Measurements from ENCODE around the gene USP2.

DNA sequence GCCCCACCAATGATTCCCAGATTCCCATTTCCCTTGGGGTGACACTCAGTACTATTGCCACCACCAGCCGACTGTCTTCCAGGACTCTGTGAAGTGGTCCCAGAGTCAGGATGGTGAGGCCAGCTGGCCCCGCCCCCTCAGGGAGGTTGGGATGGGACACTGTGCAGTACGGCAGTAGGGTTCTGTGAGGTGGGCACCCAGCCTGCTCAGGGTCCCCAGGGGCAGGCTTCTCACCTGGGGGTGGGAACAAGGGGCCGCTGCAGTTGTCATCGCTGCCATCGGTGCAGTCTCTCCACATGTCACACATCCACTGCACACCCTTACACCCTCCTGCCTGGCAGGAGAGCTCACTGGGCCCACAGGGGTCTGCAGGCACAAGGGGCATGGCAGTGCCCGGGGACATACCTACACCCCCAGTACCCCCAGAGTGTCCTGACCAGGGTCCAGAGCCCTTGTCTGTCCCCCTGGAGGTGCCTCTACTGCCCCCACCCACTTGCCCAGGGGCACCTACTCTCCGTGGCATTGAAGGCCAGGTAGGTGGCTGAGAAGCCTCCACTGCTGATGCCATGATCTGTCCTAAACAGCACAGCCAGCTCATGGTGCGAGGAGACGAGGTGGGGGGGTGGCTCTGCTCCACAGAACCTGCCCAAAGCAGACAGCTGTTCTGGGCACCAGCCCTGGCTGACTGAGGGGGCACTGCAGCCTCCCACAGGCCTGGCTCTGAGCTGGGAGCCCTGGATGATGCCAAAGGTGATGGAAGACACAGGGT is 38.9 kb downstream of the USP2 start:
- TF ChIP-seq, protein P1, sequence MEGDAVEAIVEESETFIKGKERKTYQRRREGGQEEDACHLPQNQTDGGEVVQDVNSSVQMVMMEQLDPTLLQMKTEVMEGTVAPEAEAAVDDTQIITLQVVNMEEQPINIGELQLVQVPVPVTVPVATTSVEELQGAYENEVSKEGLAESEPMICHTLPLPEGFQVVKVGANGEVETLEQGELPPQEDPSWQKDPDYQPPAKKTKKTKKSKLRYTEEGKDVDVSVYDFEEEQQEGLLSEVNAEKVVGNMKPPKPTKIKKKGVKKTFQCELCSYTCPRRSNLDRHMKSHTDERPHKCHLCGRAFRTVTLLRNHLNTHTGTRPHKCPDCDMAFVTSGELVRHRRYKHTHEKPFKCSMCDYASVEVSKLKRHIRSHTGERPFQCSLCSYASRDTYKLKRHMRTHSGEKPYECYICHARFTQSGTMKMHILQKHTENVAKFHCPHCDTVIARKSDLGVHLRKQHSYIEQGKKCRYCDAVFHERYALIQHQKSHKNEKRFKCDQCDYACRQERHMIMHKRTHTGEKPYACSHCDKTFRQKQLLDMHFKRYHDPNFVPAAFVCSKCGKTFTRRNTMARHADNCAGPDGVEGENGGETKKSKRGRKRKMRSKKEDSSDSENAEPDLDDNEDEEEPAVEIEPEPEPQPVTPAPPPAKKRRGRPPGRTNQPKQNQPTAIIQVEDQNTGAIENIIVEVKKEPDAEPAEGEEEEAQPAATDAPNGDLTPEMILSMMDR (IDR thresholded peaks at IDR 0.05), result no peak
- TF ChIP-seq POLR2A (IDR thresholded peaks at IDR 0.05), result no peak
